MM.1S (cell line): ENCODE measurements around the gene ELMO3.

Experiments used
- DNase-seq: peaks from one replicate; pipeline ENCODE4 v3.0.0-alpha.2; 2015
- H2AFZ ChIP-seq: fragments of 300-600 bp; sonication (generic); 2 replicates; pipeline ENCODE4 v1.6.0; 2016; ENCODE audit warnings: antibody characterized with exemption, low read length
- H3F3A ChIP-seq: fragments of 300-600 bp; sonication (generic); 2 replicates; pipeline ENCODE4 v1.6.1; 2016; ENCODE audit warnings: mild to moderate bottlenecking, antibody characterized with exemption, low read length, moderate library complexity, mixed read lengths; ENCODE audit not compliant: insufficient read depth
- H3K27ac ChIP-seq: fragments of 300-600 bp; sonication (generic); 2 replicates; pipeline ENCODE4 v1.5.1; 2016; ENCODE audit warnings: mild to moderate bottlenecking, low read length
- H3K27me3 ChIP-seq: fragments of 300-600 bp; sonication (generic); replicated peaks from 2 replicates; pipeline ENCODE4 v1.6.0; 2016; ENCODE audit warnings: low read length; ENCODE audit not compliant: insufficient read depth
- H3K36me3 ChIP-seq: fragments of 300-600 bp; sonication (generic); replicated peaks from 2 replicates; pipeline ENCODE4 v1.6.1; 2016; ENCODE audit warnings: mild to moderate bottlenecking, low read length, mixed read lengths; ENCODE audit not compliant: insufficient read depth
- H3K4me1 ChIP-seq: fragments of 300-600 bp; sonication (generic); 2 replicates; pipeline ENCODE4 v1.6.1; 2016; ENCODE audit warnings: low read length, mixed read lengths
- H3K4me2 ChIP-seq: fragments of 300-600 bp; sonication (generic); 2 replicates; pipeline ENCODE4 v1.6.0; 2016; ENCODE audit warnings: low read depth, low read length
- H3K4me3 ChIP-seq: fragments of 300-600 bp; sonication (generic); 2 replicates; pipeline ENCODE4 v1.5.1; 2016; ENCODE audit warnings: low read length, mixed read lengths
- H3K79me2 ChIP-seq: fragments of 300-600 bp; sonication (generic); 2 replicates; pipeline ENCODE4 v1.6.1; 2016; ENCODE audit warnings: mixed run types, low read length, mixed read lengths
- H3K9ac ChIP-seq: fragments of 300-600 bp; sonication (generic); 2 replicates; pipeline ENCODE4 v1.6.1; 2016; ENCODE audit warnings: low read length, mixed read lengths
- H3K9me2 ChIP-seq: fragments of 300-600 bp; sonication (generic); replicated peaks from 2 replicates; pipeline ENCODE4 v1.6.1; 2016; ENCODE audit warnings: mild to moderate bottlenecking, low read length, mixed read lengths; ENCODE audit not compliant: insufficient read depth
- H3K9me3 ChIP-seq: fragments of 300-600 bp; sonication (generic); replicated peaks from 2 replicates; pipeline ENCODE4 v1.6.1; 2016; ENCODE audit warnings: mild to moderate bottlenecking, low read length, mixed read lengths; ENCODE audit not compliant: insufficient read depth
- H4K20me1 ChIP-seq: fragments of 300-600 bp; sonication (generic); 2 replicates; pipeline ENCODE4 v1.6.1; 2016; ENCODE audit warnings: mild to moderate bottlenecking, low read length, moderate library complexity, mixed read lengths; ENCODE audit not compliant: insufficient read depth
- EZH2 ChIP-seq: fragments of 300-600 bp; sonication (generic); optimal IDR thresholded peaks from 2 replicates; pipeline ENCODE3; 2017; ENCODE audit warnings: low read depth, mild to moderate bottlenecking, antibody characterized with exemption, low read length, mixed read lengths
- EZH2phosphoT487 ChIP-seq: fragments of 300-600 bp; sonication (generic); IDR thresholded peaks from 2 replicates; pipeline ENCODE4 v1.6.1; 2018; ENCODE audit warnings: antibody characterized with exemption, low read length
- TF ChIP-seq, protein P1 (sequence below): fragments of 300-600 bp; sonication (generic); IDR thresholded peaks from 2 replicates; pipeline ENCODE4 v1.5.1; 2016; ENCODE audit warnings: antibody characterized with exemption, low read length, mixed read lengths

The ELMO3 gene

DNA sequence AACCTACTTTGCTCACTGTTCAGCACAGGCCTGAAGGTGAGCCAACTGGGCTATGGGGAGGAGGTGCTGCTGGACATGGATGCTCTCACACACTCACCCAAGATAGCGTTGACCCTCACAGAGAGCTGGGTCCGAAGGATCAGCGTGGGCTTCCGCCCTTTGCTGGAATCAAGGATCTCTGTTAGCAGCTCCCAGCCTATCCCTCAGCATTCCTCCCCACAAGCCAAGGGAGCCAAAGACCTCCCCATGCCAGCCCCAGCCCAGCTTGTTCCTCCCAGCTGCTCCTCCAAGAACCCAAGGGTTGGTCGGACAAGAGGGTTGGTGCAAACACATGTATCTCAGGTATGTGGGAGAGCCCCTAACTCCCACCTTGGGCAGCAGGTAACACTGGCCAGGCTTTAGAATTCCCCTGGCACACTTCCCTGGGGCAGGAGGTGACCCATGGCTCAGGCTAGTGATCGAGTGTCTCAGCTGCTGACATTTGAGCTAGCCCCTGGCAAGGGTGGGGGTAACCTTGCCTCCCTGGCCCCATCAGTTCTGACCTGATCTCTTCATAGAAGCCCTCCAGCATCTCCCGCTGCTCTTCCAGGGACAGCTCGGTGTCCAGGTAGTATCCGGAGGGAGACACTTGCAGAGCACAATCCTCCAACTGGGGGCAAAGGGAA is 40.0 kb downstream of the ELMO3 start:
- TF ChIP-seq EZH2 (no peak), EZH2phosphoT487 (no peak)
- TF ChIP-seq, protein P1, sequence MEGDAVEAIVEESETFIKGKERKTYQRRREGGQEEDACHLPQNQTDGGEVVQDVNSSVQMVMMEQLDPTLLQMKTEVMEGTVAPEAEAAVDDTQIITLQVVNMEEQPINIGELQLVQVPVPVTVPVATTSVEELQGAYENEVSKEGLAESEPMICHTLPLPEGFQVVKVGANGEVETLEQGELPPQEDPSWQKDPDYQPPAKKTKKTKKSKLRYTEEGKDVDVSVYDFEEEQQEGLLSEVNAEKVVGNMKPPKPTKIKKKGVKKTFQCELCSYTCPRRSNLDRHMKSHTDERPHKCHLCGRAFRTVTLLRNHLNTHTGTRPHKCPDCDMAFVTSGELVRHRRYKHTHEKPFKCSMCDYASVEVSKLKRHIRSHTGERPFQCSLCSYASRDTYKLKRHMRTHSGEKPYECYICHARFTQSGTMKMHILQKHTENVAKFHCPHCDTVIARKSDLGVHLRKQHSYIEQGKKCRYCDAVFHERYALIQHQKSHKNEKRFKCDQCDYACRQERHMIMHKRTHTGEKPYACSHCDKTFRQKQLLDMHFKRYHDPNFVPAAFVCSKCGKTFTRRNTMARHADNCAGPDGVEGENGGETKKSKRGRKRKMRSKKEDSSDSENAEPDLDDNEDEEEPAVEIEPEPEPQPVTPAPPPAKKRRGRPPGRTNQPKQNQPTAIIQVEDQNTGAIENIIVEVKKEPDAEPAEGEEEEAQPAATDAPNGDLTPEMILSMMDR, result no peak
- Histone ChIP-seq H3K4me3 (no peak overlapping the region), H3K79me2 (peaks cover 45% of the 10 kb centered on the region)

GRCh38 chr16:67240506-67240905 is 41.6 kb downstream of the ELMO3 start:
- no peak for DNase-seq
- Histone ChIP-seq H3K27me3 (no peaks in the 10 kb centered on the region), H4K20me1 (no peaks in the 10 kb centered on the region), H3K9me2 (no peaks in the 10 kb centered on the region), H3K9me3 (no peaks in the 10 kb centered on the region), H2AFZ (no peak overlapping the region), H3K36me3 (peaks cover 4% of the 10 kb centered on the region; the same call in 1 of the 2 replicates), H3K4me1 (peaks cover 22% of the 10 kb centered on the region), H3K9ac (no peak overlapping the region), H3K4me3 (no peak overlapping the region), H3K27ac (no peak overlapping the region), H3F3A (peaks cover 19% of the 10 kb centered on the region), H3K79me2 (peaks cover 60% of the 10 kb centered on the region), H3K4me2 (no peak overlapping the region)
- TF ChIP-seq, protein P1, result no peak
- no peak for TF ChIP-seq EZH2
- TF ChIP-seq EZH2phosphoT487, result no peak

More for the DNA sequence above, 40.0 kb downstream of the ELMO3 start:
- H2AFZ ChIP-seq, result no peak overlapping the region
- H3K9me2 ChIP-seq, result no peaks in the 10 kb centered on the region
- no peaks in the 10 kb centered on the region for H3K9me3 ChIP-seq
- no peak overlapping the region for H3K4me2 ChIP-seq
- peaks cover 7% of the 10 kb centered on the region for H3K4me1 ChIP-seq
- no peak overlapping the region for H3K27ac ChIP-seq
- H3F3A ChIP-seq, result peaks cover 3% of the 10 kb centered on the region
- no peak overlapping the region for H3K9ac ChIP-seq
- no peak for DNase-seq
- no peaks in the 10 kb centered on the region for H4K20me1 ChIP-seq
- H3K36me3 ChIP-seq, result peaks cover 4% of the 10 kb centered on the region; the same call in 1 of the 2 replicates
- H3K27me3 ChIP-seq, result no peaks in the 10 kb centered on the region

DNA sequence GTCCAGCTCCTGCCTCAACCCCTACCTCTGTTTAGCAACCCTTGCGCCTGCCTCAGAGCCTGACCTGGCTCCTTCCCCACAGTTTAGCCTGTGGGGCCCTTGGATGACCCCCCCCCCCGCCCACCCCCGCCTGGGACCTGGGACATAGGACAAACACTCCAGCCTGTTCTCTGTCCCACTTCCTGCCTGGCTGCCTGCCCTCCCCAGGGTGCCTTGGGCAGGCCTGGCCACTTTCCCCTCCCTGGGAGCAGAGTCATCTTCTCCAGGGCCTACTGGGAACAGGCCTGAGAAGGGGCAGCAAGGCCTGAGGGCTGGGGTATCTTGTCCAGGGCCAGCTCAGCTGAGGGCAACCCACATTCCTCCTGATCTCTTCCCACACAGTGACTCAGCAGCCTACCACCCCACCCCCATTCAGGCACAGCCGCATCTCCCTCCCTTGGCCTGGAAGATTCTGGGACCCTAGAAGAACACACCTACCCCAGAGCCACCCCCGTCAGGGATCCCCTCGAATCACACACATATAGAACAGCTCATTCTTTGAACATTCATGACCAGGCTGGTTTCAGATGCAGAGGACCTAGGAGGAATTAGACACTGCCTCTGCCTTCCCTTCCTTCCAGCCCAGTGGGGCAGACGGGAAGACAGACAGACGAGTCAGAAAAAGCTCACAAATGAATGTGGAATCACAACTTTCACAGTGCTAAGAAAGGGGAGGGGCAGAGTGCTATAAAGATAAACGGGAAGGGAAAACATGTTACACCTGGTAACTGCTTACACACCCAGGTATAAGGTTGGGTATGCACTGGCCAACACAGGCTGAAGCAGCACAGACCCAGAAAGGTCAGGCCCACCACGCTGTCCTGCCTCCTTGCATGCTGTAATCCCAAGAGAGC is 42.3 kb downstream of the ELMO3 start:
- TF ChIP-seq EZH2phosphoT487 (no peak), EZH2 (no peak)
- TF ChIP-seq, protein P1, result no peak
- Histone ChIP-seq H3K9me2 (no peaks in the 10 kb centered on the region), H3F3A (peaks cover 27% of the 10 kb centered on the region), H3K4me3 (no peak overlapping the region), H3K4me2 (no peak overlapping the region), H3K9ac (no peak overlapping the region), H3K79me2 (peaks cover 63% of the 10 kb centered on the region), H2AFZ (no peak overlapping the region), H3K9me3 (no peaks in the 10 kb centered on the region), H3K4me1 (peaks cover 22% of the 10 kb centered on the region), H3K36me3 (peaks cover 4% of the 10 kb centered on the region; the same call in 1 of the 2 replicates), H3K27ac (no peak overlapping the region), H3K27me3 (no peaks in the 10 kb centered on the region), H4K20me1 (no peaks in the 10 kb centered on the region)
- no peak for DNase-seq
